ENCODE data around the gene RUBCNL.

DNA sequence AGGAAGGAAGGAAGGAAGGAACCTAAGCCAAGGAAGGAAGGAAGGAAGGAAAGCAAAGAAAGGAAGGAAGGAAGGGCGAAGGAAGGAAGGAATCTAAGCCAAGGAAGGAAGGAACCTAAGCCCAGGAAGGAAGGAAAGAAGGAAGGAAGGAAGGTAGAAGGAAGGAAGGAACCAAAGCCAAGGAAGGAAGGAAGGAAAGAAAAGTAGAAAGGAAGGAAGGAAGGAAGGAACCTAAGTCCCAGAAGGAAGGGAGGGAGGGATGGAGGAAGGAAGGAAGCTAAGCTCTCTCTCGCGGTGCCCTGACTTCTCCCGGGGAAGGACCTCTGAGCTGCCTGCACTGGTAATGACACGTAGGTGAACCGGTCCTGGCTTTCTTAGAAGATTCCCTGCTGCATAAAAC, 1.3 kb upstream of the RUBCNL start:
- TF ChIP-seq CTCF (conservative IDR thresholded peaks at IDR 0.05 in 1 of 2, IDR thresholded peaks at IDR 0.05 in 1 of 2; ENCODE audit: extremely low read depth in 1 of 2, insufficient read depth in 1 of 2, low read depth in 1 of 2, low read length in 2 of 2): no peak
- TF ChIP-seq EZH2 (IDR thresholded peaks at IDR 0.05; ENCODE audit: borderline replicate concordance, low read length): no peak
